ENCODE results near the gene PFKP.

PFKP gene

DNA sequence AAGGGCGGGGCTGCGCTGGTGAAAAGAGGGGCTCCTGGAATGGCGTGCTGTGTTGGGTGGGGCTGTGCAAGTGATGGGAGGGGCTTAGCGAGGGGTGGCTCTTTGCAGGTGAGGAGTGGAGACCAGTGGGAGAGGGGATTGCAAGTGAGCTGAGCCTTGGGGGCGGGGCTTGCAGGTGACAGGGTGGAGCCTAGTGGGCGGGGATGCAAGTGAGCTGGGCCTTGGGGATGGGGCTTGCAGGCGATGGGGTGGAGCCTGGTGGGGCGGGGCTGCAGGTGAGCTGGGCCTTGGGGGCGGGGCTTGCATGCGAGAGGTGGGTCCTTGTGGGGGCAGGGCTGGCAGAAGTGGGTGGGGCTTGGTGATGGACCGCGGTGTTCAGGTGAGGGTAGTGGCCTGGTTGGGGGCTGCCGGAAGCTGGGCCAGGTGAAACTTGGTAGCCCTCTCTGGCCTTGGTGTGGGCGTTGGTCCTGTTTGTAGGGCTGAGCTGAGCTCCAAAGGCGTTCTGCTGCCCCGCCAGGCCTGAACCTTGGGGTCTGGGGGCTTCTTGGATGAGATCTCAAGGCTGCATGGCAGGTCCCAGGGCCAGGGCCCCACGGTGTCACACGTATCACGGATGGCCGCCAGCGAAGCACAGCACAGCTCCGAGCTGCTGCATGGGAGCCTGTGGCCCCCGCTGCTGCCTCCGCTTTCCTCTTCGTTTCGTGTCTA lies 106.0 kb downstream of the PFKP start:
- H3K36me3 ChIP-seq, result no peaks in the 10 kb centered on the region
- peaks cover 14% of the 10 kb centered on the region; the same call in 1 of the 2 replicates for H3K27me3 ChIP-seq
- TF ChIP-seq CTCF (IDR thresholded peaks at IDR 0.05; ENCODE audit: low read depth, low read length), result no peak
- no peaks in the 10 kb centered on the region for H3K9me3 ChIP-seq
- no peaks in the 10 kb centered on the region for H3K4me1 ChIP-seq
- no peak for DNase-seq
- peak overlapping the region; percentile 43 for H3K4me3 ChIP-seq (ENCODE audit: low read depth, low read length)

GRCh38 chr10:3178042-3178441 lies 110.7 kb downstream of the PFKP start:
- TF ChIP-seq CTCF (IDR thresholded peaks at IDR 0.05; ENCODE audit: low read depth, low read length), result no peak
- no peaks in the 10 kb centered on the region for H3K36me3 ChIP-seq
- peaks cover 19% of the 10 kb centered on the region for H3K27me3 ChIP-seq
- H3K4me1 ChIP-seq, result no peaks in the 10 kb centered on the region
- H3K4me3 ChIP-seq (ENCODE audit: low read depth, low read length), result no peak overlapping the region
- H3K9me3 ChIP-seq, result no peaks in the 10 kb centered on the region
- DNase-seq, result no peak

GRCh38 chr10:3179174-3179573 lies 111.8 kb downstream of the PFKP start:
- TF ChIP-seq CTCF (IDR thresholded peaks at IDR 0.05; ENCODE audit: low read depth, low read length), result no peak
- H3K9me3 ChIP-seq, result no peaks in the 10 kb centered on the region
- H3K27me3 ChIP-seq, result peaks cover 28% of the 10 kb centered on the region
- H3K4me1 ChIP-seq, result no peaks in the 10 kb centered on the region
- no peak overlapping the region for H3K4me3 ChIP-seq (ENCODE audit: low read depth, low read length)
- H3K36me3 ChIP-seq, result no peaks in the 10 kb centered on the region
- DNase-seq, result no peak

DNA sequence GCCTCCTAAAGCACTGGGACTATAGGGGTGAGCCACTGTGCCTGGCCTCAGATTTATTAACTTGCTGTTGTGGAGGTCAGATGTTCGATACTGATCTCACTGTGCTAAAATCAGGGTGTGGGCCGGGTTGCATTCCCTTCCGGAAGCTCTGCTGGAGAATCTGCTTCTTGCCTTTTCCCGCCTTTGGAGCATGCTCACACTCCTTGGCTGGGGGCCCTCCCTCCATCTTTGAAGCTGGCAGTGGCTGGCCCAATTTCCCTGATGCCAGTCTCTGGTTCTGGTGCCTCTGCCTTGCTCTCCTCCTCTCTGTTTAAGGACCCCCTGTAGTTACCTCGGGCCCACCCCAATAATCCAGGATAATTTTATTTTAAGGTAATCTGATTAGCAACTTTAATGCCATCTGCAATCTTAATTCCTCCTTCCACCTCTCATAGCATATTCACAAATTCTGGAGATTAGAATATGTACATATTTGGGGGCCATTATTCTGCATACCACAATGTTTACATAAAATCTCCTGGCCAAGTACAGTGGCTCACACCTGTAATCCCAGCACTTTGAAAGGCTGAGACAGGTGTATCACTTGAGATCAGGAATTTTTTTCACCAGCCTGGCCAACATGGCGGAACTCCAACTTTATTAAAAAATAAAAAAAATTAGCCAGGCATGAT lies 113.1 kb downstream of the PFKP start:
- no peaks in the 10 kb centered on the region for H3K36me3 ChIP-seq
- DNase-seq, result no peak

DNA sequence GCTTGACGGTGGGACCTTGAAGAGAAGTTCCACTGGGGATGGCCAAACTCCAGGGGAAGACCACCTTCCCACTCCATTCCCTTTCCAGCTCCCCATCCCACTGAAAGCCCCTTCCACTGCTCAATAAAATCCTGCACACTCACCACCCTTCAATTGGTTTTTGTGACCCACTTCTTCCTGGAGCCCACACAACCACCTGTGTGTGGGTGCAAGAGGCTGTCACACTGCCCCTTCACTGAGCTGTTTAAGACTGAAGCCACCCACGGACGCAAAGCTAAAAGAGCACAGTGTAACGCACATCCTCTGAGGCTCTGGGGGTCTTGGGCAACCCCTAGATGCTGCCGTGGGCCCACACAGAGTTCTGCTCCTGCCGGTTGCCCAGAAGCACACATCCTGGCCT lies 118.0 kb downstream of the PFKP start:
- Histone ChIP-seq H3K9me3 (no peaks in the 10 kb centered on the region), H3K36me3 (no peaks in the 10 kb centered on the region), H3K4me3 (ENCODE audit: low read depth, low read length) (no peak overlapping the region), H3K27me3 (peaks cover 14% of the 10 kb centered on the region), H3K4me1 (no peaks in the 10 kb centered on the region)
- DNase-seq, result no peak
- TF ChIP-seq CTCF (IDR thresholded peaks at IDR 0.05; ENCODE audit: low read depth, low read length), result no peak

More for the DNA sequence above, 113.1 kb downstream of the PFKP start:
- H3K27me3 ChIP-seq, result peaks cover 22% of the 10 kb centered on the region
- no peak overlapping the region for H3K4me3 ChIP-seq (ENCODE audit: low read depth, low read length)
- no peaks in the 10 kb centered on the region for H3K4me1 ChIP-seq
- H3K9me3 ChIP-seq, result no peaks in the 10 kb centered on the region
- TF ChIP-seq CTCF (IDR thresholded peaks at IDR 0.05; ENCODE audit: low read depth, low read length), result no peak

DNA sequence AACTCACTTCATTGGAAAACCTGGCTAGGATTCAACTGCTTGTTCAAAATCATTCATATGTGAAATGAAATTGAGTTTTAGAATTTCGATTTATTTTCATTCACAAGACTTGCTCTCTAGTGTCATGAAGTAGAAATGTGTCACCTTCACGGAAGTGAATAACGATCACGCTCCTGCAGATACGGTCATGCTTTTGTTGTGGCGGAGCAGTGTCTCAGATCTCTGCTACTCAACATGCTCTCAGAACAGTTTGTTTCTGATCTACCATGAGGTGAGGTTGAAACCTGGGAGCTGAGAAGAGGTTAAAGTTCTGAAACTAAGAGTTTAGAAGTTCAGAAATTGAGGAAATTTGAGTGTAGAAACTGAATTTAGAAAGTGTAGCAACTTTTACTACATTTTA lies 119.0 kb downstream of the PFKP start:
- Histone ChIP-seq H3K27me3 (peaks cover 14% of the 10 kb centered on the region), H3K36me3 (no peaks in the 10 kb centered on the region), H3K4me3 (ENCODE audit: low read depth, low read length) (no peak overlapping the region), H3K4me1 (no peaks in the 10 kb centered on the region), H3K9me3 (no peaks in the 10 kb centered on the region)
- no peak for TF ChIP-seq CTCF (IDR thresholded peaks at IDR 0.05; ENCODE audit: low read depth, low read length)
- no peak for DNase-seq

Measured in BE2C (cell line).